ENCODE measurements around the gene GSTP1.
A peak's percentile ranks its signal among the peaks of the same experiment; 100 is the strongest.
"Not testable (repeated sequence)": the region's sequence is repeated elsewhere in the genome, so short reads cannot be mapped to it uniquely, and the experiment has no call there.

Gene GSTP1

DNA sequence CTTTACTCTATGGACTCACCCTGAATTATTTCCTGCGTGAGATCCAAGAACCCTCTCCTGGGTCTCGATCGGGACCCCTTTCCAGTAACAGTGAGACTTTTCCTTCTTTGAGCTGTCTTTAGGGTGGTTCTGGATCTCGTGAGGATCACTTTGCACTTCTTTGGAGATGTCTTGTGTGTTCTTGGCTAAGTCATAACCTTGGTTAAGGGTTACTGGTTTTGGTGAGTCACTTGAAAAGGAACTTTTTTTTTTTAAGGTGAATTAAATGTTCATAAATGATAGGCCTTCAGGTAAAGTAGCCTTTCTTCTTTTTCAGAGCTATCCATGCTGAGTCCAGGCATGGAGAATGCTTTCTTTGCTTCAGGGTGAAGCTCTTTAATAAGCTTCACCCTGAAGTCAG, 19.4 kb upstream of the GSTP1 start:
- no peak for DNase-seq

DNA sequence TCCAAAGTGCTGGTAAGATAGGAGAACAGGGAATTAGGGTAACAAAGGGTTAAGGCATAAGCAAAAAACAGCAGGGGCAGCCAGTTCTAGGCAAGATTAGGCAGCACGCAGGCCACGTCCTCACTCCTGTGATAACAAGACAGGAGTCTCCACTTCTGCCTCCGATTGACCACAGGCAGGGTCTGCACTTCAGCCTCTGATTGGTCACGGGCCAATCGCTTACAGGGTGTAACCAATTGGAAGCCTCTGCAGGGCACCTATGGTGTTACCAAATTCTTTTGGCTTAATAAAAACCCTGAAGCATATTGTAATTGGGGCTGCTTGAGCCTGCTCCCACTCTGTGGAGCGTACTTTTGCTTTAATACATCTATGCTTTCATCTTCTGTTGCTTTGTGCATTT, 12.2 kb upstream of the GSTP1 start:
- DNase-seq, result no peak

DNA sequence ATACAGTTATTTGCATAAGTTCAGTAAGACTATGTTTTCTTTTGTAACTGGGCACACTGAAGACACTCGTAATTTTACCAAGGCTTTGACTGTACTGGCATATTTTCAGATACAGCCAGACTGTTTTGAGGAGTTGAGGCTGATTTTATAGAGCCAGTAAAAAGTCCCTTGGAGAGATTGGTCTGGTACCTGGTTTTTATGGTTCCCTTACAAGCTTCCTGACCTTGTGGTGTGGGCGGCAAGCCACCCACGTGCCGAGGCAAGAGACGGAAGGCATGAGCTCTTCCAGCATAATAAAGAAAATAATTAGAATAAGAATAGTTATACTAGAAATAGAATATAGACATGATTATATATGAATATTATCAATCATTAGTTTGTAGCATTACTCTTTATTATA, 11.3 kb upstream of the GSTP1 start:
- DNase-seq, result no peak

DNA sequence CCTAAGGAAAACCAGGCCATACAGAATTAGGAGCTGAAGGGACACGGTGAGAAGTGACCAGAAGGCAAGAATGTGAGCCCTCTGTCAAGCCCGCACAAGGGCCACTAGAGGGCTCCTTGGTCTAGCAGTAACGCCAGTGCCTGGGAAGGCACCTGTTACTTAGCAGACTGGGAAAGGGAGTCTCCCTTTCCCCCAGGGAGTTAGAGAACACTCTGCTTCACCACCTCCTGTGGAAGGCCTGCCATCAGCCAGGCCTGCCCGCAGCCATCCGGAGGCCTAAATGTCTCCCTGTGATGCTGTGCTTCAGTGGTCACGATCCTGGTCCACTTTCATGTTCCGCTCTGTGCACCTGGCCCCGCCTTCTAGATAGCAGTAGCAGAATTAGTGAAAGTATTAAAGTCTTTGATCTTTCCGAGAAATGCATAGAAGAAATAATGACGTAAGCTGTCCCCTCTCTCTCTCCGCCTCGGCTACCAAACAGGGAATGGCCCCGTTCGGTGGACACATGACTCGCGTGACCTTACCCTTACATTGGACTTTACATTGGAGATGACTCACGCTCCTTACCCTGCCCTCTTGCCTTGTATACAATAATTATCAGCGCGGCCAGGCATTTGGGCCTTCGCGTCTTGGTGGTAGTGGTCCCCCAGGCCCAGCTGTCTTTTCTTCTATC, 10.7 kb upstream of the GSTP1 start:
- DNase-seq, result peak; percentile 44

DNA sequence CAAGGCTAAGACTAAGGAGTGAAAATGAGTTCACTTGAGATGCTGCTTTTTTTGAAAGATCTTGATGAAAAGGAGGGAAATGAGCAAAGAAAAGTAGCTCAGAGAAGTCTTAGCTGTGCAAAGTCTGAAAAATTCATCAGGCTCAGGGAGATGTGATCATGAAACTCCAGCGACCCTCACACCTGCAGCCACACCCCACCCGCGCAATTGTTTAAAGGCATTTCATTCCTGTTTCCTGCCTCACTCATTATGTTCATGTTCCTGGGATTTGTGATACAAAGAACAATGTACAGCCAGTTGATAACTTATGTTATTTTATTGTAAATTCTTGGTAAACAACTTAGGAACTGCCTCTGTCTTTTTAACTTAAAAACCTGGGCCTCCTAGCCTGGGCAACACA, 8.7 kb upstream of the GSTP1 start:
- no peak for DNase-seq

DNA sequence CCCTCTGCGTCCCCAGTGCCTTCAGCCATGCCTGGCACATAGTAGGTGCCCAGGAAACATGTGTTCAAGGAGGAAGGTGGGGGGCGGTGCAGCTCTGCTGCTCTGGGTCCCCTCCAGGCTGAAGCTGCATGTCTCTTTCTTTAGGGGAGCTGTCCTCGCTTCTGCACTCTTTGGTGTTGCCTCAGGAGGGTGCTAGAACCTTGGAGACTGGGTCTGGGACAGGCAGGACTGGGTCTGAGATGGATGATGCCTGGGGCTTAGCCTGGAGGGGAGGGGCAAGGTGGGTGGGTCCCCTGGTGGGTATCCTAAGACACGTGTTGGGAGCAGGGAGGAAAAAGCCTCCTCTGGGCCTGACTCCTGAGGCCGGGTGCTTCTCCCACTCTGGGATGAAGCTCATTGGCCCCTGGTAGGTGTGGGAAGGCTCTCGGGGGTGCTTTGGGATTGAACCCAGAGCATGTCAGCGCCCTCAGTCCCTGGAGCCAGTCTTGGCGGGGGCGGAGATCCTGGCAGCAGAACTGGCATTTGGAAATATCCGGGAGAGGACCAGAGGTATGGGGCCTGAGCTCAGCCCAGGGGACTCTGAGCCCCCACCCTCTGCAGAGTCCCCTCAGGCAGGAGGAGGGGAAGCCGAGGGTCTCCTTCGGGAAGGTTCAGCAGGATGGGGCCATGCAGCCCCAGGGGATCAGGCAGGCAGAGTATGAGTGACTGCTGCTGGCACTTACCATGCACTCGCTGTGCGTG, 6.7 kb upstream of the GSTP1 start:
- no peak for DNase-seq

DNA sequence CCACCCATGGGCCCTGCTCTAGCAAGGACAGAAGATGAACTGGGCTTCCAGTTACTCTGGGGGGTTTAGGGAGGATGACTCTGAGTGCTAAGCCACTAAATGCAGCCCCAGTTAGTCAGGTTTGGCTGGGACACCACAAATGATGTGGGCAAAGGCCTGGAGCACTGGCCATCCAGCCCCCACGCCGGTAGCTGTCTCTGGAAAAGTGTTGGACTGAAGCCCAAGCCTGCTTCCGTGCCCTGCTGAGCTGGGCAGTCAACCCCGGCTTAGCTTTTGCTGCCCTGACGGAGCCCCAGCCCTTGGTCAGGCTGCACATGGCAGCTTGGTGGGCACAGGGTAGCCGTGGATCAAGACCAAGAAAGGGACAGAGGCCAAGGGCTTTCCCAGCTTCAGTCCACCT, 5.7 kb upstream of the GSTP1 start:
- DNase-seq, result no peak

DNA sequence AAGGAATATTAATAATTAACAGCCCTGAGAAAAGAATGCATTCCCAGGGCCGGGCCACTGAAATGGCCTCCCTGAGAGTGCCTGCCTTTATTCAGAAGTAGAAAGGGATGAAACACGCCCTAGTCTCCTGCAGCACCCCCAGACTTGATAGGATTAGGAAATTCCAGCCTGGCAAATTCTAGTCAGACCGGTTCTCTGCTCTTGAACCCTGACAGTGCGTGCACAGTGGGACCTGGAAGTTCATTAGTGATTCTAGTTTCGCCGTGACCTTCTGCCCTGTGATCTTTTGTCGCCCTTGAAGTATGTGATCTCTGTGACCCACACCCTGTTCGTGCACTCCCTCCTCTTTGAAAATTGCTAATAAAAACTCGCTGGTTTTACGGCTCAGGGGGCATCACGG, 2.1 kb upstream of the GSTP1 start:
- DNase-seq, result no peak

DNA sequence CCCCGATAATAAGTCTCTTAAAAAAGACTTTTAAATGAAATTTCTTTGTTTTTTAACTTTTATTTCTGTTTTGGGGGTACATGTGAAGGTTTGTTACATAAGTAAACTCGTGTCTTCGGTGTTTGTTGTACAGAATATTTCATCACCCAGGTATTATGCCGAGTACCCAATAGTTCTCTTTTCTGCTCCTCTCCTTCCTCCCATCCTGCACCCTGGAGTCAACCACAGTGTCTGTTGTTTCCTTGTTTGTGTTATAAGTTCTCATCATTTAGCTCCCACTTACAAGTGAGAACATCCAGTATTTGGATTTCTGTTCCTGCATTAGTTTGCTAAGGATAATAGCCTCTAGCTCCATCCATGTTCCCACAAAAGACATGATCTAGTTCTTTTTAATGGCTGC, 1.6 kb upstream of the GSTP1 start:
- DNase-seq, result no peak

DNA sequence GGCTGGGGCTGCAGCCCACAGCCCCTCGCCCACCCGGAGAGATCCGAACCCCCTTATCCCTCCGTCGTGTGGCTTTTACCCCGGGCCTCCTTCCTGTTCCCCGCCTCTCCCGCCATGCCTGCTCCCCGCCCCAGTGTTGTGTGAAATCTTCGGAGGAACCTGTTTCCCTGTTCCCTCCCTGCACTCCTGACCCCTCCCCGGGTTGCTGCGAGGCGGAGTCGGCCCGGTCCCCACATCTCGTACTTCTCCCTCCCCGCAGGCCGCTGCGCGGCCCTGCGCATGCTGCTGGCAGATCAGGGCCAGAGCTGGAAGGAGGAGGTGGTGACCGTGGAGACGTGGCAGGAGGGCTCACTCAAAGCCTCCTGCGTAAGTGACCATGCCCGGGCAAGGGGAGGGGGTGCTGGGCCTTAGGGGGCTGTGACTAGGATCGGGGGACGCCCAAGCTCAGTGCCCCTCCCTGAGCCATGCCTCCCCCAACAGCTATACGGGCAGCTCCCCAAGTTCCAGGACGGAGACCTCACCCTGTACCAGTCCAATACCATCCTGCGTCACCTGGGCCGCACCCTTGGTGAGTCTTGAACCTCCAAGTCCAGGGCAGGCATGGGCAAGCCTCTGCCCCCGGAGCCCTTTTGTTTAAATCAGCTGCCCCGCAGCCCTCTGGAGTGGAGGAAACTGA, 731 bp downstream of the GSTP1 start:
- DNase-seq, result peak; percentile 32

DNA sequence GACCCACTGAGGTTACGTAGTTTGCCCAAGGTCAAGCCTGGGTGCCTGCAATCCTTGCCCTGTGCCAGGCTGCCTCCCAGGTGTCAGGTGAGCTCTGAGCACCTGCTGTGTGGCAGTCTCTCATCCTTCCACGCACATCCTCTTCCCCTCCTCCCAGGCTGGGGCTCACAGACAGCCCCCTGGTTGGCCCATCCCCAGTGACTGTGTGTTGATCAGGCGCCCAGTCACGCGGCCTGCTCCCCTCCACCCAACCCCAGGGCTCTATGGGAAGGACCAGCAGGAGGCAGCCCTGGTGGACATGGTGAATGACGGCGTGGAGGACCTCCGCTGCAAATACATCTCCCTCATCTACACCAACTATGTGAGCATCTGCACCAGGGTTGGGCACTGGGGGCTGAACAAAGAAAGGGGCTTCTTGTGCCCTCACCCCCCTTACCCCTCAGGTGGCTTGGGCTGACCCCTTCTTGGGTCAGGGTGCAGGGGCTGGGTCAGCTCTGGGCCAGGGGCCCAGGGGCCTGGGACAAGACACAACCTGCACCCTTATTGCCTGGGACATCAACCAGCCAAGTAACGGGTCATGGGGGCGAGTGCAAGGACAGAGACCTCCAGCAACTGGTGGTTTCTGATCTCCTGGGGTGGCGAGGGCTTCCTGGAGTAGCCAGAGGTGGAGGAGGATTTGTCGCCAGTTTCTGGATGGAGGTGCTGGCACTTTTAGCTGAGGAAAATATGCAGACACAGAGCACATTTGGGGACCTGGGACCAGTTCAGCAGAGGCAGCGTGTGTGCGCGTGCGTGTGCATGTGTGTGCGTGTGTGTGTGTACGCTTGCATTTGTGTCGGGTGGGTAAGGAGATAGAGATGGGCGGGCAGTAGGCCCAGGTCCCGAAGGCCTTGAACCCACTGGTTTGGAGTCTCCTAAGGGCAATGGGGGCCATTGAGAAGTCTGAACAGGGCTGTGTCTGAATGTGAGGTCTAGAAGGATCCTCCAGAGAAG, 1.6 kb downstream of the GSTP1 start:
- no peak for DNase-seq

DNA sequence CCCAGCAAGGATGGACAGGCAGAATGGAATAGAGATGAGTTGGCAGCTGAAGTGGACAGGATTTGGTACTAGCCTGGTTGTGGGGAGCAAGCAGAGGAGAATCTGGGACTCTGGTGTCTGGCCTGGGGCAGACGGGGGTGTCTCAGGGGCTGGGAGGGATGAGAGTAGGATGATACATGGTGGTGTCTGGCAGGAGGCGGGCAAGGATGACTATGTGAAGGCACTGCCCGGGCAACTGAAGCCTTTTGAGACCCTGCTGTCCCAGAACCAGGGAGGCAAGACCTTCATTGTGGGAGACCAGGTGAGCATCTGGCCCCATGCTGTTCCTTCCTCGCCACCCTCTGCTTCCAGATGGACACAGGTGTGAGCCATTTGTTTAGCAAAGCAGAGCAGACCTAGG, 2.3 kb downstream of the GSTP1 start:
- no peak for DNase-seq

DNA sequence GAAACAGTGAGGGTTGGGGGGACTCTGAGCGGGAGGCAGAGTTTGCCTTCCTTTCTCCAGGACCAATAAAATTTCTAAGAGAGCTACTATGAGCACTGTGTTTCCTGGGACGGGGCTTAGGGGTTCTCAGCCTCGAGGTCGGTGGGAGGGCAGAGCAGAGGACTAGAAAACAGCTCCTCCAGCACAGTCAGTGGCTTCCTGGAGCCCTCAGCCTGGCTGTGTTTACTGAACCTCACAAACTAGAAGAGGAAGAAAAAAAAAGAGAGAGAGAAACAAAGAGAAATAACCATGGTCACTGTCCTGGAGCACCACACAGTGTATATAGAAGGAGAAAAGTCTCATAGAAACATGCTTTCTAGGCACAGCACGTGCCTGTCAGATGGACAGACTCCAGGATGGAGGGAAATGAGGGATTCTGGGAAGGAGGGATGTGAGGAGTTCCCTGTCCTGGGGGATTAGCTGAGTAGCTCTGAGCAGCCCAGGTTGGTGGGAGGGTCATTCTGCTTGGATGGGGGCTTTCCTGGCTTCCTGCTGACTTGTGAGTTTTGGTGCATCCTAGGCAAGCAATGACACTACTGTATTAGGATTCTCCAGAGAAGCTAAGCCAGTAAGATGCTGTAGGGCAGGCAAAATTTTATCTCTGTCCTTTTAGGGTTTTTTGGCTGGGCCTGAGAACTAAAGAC, 3.1 kb downstream of the GSTP1 start:
- DNase-seq, result no peak

DNA sequence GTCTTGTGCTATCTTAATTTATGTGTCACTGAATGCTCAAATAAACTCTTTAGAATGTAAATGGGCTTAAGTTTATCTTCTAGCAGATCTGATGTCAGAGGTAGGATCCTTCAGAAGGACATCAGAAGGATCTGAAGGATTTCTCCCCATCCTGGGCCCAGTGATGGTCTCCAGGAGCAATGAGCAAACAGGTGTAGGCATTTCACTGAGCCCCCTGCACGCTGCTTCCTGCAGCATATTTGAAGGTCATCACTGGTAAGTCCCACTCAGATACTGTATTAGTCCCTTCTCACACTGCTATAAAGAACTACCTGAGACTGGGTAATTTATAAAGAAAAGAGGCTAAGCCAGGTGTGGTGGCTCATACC, 4.5 kb downstream of the GSTP1 start:
- no peak for DNase-seq

DNA sequence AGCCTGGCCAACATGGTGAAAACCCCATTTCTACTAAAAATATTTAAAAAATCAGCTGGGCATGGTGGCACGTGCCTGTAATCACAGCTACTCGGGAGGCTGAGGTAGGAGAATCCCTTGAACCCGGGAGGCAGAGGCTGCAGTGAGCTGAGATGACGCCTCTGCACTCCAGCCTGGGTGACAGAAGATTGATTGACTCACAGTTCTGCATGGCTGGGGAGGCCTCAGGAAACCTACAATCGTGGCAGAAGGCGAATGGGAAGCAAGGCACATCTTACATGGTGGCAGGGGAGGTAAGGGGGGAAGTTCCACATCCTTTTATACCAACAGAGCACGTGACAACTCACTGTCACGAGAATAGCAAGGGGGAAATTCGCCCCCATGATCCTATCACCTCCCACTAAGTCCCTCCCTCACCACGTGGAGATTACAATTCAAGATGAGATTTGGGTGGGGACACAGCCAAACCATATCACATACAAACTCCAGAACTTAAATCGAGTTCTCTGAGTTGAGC, 5.3 kb downstream of the GSTP1 start:
- not testable (repeated sequence) for DNase-seq

DNA sequence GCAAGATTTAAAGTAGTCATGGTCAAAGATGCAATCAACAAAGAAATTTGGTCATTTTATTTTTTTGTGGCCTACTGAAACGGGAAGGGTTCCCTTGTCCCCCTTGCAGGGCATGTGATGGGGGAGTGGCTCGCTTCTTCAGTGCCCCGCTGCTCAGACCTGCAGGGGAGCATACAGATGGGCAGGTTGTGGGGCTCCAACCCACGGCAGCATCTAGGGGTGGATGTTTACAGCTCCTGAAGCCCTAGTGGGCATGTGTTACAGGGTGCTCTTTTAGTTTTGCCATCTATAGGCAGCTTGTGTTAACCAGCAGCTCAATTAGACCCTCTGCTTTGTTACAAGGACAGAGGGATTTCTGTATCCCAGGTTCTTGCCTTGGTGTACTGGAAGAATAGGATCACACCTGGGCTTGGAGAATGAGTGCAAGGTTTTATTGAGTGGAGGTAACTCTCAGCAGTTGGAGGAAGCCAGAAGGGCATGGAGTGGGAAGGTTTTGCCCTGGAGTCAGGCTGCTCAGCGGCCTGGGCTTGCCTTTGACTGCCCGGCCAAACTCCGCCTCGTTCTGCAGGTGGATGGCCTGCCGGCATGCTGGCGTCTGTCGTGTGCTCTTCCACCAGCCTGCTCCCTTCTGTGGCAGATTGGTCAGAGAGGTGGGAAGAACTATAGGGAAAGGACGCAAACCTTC, 9.4 kb downstream of the GSTP1 start:
- DNase-seq, result no peak

DNA sequence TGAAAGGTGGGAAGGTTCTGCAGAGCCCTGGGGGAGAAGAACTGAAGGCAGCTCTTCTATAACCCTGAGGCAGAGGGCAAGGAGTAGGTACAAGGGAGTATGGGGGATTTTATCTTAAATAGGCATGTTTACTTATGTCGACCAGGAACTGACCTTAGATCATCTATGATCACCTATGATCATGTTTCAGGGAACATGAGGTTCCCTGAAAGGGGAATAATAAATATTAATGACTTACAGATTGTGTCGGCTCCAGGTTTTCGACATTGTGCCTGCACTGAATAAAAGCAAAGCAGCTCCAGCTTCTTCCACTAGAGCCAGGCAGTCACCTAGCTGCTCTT, 9.9 kb downstream of the GSTP1 start:
- DNase-seq, result no peak

DNA sequence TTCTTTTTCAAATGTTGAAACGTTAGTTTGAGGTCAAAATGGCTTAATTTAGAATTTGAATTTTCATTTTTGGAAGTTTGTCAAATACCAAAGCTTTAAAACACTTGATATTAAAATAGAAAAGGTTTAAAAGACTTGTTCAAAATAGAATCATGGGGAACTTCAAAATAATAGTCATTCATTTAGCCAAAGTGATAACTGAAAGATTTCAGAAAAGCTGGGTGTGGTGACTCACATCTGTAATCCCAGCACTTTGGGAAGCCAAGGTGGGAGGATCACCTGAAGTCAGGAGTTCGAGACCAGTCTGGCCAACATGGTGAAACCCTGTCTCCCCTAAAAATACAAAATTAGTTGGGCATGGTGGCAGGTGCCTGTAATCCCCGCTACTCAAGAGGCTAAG, 10.9 kb downstream of the GSTP1 start:
- no peak for DNase-seq

DNA sequence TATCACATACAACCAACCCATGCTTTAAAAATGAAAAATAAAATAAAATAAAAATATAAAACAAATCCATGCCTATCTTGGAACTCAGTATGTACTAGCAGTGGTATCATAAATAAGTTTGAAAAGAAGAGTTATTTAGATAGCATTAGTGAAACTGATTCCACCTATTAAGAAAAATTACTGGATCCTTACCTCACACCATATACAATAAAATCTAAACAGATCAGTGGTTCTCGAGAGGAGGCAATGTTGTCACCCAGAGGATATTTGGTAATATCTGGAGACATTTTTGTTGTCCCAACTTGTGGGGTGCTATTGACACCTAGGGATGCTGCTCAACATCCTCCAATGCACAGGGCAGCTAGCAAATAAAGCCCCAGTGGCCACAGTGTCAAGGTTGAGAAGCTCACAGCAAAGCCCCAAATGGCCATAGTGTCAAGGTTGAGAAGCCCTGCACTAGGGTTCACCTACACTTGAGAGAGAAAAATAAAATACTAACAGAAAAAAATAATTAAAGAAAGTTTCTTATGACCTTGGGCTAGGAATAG, 13.2 kb downstream of the GSTP1 start:
- DNase-seq, result no peak

DNA sequence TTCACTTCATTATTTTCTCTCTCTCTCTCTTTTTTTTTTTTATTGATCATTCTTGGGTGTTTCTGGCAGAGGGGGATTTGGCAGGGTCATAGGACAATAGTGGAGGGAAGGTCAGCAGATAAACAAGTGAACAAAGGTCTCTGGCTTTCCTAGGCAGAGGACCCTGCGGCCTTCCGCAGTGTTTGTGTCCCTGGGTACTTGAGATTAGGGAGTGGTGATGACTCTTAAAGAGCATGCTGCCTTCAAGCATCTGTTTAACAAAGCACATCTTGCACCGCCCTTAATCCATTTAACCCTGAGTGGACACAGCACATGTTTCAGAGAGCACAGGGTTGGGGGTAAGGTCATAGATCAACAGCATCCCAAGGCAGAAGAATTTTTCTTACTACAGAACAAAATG, 13.8 kb downstream of the GSTP1 start:
- DNase-seq, result not testable (repeated sequence)

DNA sequence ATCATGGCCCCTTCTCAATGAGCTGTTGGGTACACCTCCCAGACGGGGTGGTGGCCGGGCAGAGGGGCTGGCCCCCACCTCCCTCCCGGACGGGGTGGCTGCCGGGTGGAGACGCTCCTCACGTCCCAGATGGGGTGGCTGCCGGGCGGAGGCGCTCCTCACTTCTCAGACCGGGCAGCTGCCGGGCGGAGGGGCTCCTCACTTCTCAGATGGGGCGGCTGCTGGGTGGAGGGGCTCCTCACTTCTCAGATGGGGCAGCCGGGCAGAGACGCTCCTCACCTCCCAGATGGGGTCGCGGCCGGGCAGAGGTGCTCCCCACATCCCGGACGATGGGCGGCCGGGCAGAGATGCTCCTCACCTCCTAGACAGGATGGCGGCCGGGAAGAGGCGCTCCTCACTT, 14.4 kb downstream of the GSTP1 start:
- DNase-seq, result not testable (repeated sequence)

All from CD4-positive, alpha-beta T cell treated with Interleukin-6 for 4 hours (primary cell).